HG03469 (cell line): ENCODE measurements around the gene MIA3.
A peak's percentile ranks its signal among the peaks of the same experiment; 100 is the strongest.

Source experiments
- ATAC-seq: cut with Tn5 transposase; IDR thresholded peaks from one replicate; pipeline ENCODE4 v1.9.1; 2021; ENCODE audit warnings: mild to moderate bottlenecking, moderate library complexity, moderate number of reproducible peaks; ENCODE audit not compliant: unreplicated experiment

Gene MIA3

DNA sequence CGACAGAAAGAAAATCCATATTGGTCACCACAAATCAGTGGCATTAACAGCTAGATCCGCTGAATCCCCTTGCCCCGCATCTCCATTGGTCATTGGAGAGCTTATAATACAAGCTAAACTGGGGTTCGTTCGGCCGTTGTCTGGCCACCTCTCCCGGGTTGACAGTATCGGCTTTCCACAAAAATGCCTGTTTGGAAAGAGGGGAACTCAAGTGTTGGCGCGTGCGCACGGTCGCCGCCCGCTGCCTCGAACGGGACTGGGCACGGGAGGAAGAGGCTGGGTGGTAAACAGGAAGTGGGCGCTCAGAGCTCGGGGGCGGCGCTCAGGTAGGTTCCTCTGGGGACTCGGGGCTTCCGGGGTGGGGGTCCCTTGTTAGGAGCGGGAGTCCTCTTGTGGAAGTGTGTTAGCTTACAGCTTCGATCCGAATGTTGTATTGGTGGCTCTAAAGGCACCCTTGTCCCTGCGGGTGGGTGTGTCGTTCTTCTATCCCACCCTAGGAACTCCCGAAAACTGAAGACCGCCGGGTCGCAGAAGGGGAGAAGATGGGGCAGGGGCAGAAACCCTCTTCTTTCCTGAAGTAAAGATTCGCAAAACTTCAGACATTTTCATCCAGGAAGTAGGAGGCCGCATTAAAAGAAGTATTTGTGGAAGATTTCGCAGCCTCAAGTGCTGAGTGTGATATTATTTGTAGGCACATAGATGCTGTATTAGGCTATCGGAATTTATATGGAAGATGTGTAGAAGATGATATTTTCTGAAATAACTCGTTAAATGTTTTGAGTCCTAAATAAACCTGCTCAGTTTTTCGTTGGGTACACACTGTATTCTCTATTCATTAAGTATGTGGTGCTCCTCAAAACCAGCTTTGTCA is 95.4 kb downstream of the MIA3 start:
- peak; percentile 53 for ATAC-seq

DNA sequence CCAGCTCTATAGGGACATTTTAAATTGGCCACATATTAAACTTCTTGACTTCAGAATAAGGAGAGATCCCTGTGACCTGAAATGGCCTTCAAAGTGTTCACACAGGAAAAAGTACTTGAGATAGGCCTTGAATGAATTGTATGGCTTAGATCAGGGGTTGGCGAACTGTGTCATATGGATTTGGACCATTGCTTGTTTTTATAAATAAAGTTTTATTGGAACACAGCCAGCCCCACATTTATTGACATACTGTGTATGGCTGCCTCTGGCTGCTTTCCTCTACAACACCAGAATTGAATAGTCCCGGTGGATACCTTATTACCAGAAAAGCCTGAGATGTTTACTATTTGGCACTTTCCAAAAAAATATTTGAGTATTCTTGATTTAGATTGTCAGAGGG is 98.5 kb downstream of the MIA3 start:
- no peak for ATAC-seq
